Measurements from ENCODE around the gene C2CD4A. TPM values are rescaled to one million over a fixed set of nuclear protein-coding genes. Genes with fewer than 3 reads are reported as not detected.

The C2CD4A gene
- total and polyA plus RNA-seq, 4 donors = under 0.01 to 0.02 TPM; not detected in 2

GRCh38 chr15:62052713-62053112, 14.1 kb upstream of the C2CD4A start:
- no peaks in the 10 kb centered on the region for H3K27me3 ChIP-seq (ENCODE audit: control insufficient read depth in 4 of 4, insufficient read depth in 4 of 4, low read length in 3 of 4)
- TF ChIP-seq HNF4A (conservative IDR thresholded peaks at IDR 0.05) (peak in 1 of 2 donors; percentile 33), JUND (IDR thresholded peaks at IDR 0.05) (no peak), EGR1 (IDR thresholded peaks at IDR 0.05; ENCODE audit: low read depth in 2 of 2) (peak in 1 of 2 donors; percentile 21), MAX (IDR thresholded peaks at IDR 0.05) (peak; percentile 45), RAD21 (IDR thresholded peaks at IDR 0.05) (no peak), SP1 (IDR thresholded peaks at IDR 0.05) (no peak), ZBTB33 (IDR thresholded peaks at IDR 0.05) (peak; percentile 19), RXRA (IDR thresholded peaks at IDR 0.05) (peak in 1 of 2 donors; percentile 15), YY1 (IDR thresholded peaks at IDR 0.05) (no peak), TAF1 (conservative IDR thresholded peaks at IDR 0.05) (no peak)
- TF ChIP-seq, protein P1, sequence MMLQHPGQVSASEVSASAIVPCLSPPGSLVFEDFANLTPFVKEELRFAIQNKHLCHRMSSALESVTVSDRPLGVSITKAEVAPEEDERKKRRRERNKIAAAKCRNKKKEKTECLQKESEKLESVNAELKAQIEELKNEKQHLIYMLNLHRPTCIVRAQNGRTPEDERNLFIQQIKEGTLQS (IDR thresholded peaks at IDR 0.05) = no peak
- TF ChIP-seq, protein P2, sequence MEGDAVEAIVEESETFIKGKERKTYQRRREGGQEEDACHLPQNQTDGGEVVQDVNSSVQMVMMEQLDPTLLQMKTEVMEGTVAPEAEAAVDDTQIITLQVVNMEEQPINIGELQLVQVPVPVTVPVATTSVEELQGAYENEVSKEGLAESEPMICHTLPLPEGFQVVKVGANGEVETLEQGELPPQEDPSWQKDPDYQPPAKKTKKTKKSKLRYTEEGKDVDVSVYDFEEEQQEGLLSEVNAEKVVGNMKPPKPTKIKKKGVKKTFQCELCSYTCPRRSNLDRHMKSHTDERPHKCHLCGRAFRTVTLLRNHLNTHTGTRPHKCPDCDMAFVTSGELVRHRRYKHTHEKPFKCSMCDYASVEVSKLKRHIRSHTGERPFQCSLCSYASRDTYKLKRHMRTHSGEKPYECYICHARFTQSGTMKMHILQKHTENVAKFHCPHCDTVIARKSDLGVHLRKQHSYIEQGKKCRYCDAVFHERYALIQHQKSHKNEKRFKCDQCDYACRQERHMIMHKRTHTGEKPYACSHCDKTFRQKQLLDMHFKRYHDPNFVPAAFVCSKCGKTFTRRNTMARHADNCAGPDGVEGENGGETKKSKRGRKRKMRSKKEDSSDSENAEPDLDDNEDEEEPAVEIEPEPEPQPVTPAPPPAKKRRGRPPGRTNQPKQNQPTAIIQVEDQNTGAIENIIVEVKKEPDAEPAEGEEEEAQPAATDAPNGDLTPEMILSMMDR (IDR thresholded peaks at IDR 0.05; ENCODE audit: low read depth, low read length, missing input control) = no peak
- no peaks in the 10 kb centered on the region for H3K9me3 ChIP-seq (ENCODE audit: control insufficient read depth in 4 of 4, low read length in 3 of 4)
- no peak overlapping the region for H3K4me3 ChIP-seq (ENCODE audit: low read depth in 1 of 3, low read length in 3 of 3)
- WGBS = 96% methylated on average over 1 of the region's 1 CpG
- H3K4me1 ChIP-seq (ENCODE audit: control insufficient read depth in 4 of 4, insufficient read depth in 4 of 4, low read length in 3 of 4) = peaks cover 0 to 6% (median 0%) of the 10 kb centered on the region in 4 donors
- no peak for DNase-seq (ENCODE audit: low spot score)
- no peak overlapping the region for H3K9ac ChIP-seq (ENCODE audit: low read depth in 1 of 2, low read length in 2 of 2)
- no peaks in the 10 kb centered on the region for H3K36me3 ChIP-seq (ENCODE audit: control insufficient read depth in 4 of 4, insufficient read depth in 3 of 4, low read depth in 1 of 4, low read length in 3 of 4)
- H3K27ac ChIP-seq (ENCODE audit: low read depth in 1 of 2, low read length in 2 of 2) = peak overlapping the region in 1 of 2 donors; percentile 33

DNA sequence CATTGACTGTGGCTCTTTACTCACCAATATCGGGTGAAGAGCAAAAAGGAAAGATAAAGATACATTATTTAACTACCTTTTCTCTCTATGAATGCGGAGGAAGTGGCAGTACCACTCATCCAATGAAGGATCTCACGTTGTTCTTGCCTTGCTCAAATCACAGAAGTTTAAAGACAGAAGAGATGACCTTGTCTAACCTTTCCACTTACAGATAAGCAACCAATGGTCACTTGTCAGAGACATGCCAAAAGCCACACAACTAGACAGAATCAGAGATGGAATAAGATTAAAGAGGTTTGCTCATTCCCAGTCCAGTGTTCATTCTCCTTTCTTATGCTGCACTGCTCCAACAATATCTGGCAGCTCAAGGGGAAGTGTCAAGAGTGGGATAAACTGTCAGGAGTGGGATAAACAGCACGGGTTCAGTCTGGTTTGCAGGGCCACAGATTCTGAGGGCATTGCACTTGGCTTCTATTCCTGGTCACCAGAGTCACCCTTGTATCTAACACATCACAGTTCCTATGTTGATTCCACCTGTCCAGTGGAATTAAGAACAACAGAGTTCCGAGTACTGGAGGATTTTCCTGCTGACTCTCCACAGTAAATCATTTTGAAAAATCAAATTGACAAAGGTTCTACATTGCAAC, 13.2 kb upstream of the C2CD4A start:
- TF ChIP-seq TAF1 (conservative IDR thresholded peaks at IDR 0.05) = no peak
- peak; percentile 40 to 58 for TF ChIP-seq RXRA (IDR thresholded peaks at IDR 0.05)
- WGBS = 65% methylated on average over 5 of the region's 5 CpGs
- peaks cover 0 to 6% (median 0%) of the 10 kb centered on the region in 4 donors for H3K4me1 ChIP-seq (ENCODE audit: control insufficient read depth in 4 of 4, insufficient read depth in 4 of 4, low read length in 3 of 4)
- no peak for DNase-seq (ENCODE audit: low spot score)
- H3K4me3 ChIP-seq (ENCODE audit: low read depth in 1 of 3, low read length in 3 of 3) = no peak overlapping the region
- no peaks in the 10 kb centered on the region for H3K27me3 ChIP-seq (ENCODE audit: control insufficient read depth in 4 of 4, insufficient read depth in 4 of 4, low read length in 3 of 4)
- H3K9me3 ChIP-seq (ENCODE audit: control insufficient read depth in 4 of 4, low read length in 3 of 4) = no peaks in the 10 kb centered on the region
- H3K36me3 ChIP-seq (ENCODE audit: control insufficient read depth in 4 of 4, insufficient read depth in 3 of 4, low read depth in 1 of 4, low read length in 3 of 4) = no peaks in the 10 kb centered on the region
- peak overlapping the region in 1 of 2 donors; percentile 6 for H3K27ac ChIP-seq (ENCODE audit: low read depth in 1 of 2, low read length in 2 of 2)
- no peak overlapping the region for H3K9ac ChIP-seq (ENCODE audit: low read depth in 1 of 2, low read length in 2 of 2)

GRCh38 chr15:62054979-62055378, 11.8 kb upstream of the C2CD4A start:
- H3K4me1 ChIP-seq (ENCODE audit: control insufficient read depth in 4 of 4, insufficient read depth in 4 of 4, low read length in 3 of 4) = peaks cover 0 to 14% (median 1%) of the 10 kb centered on the region in 4 donors
- no peaks in the 10 kb centered on the region for H3K9me3 ChIP-seq (ENCODE audit: control insufficient read depth in 4 of 4, low read length in 3 of 4)
- H3K36me3 ChIP-seq (ENCODE audit: control insufficient read depth in 4 of 4, insufficient read depth in 3 of 4, low read depth in 1 of 4, low read length in 3 of 4) = no peaks in the 10 kb centered on the region
- no peak overlapping the region for H3K4me3 ChIP-seq (ENCODE audit: low read depth in 1 of 3, low read length in 3 of 3)
- WGBS = 89% methylated on average over 5 of the region's 5 CpGs
- H3K9ac ChIP-seq (ENCODE audit: low read depth in 1 of 2, low read length in 2 of 2) = no peak overlapping the region
- H3K27ac ChIP-seq (ENCODE audit: low read depth in 1 of 2, low read length in 2 of 2) = no peak overlapping the region
- H3K27me3 ChIP-seq (ENCODE audit: control insufficient read depth in 4 of 4, insufficient read depth in 4 of 4, low read length in 3 of 4) = no peaks in the 10 kb centered on the region
- no peak for TF ChIP-seq GABPA (IDR thresholded peaks at IDR 0.05 in 1 of 2, conservative IDR thresholded peaks at IDR 0.05 in 1 of 2)
- TF ChIP-seq EGR1 (IDR thresholded peaks at IDR 0.05; ENCODE audit: low read depth in 2 of 2) = no peak
- no peak for TF ChIP-seq FOXA1 (IDR thresholded peaks at IDR 0.05)
- TF ChIP-seq, protein P2 (IDR thresholded peaks at IDR 0.05; ENCODE audit: low read depth, low read length, missing input control) = no peak
- no peak for TF ChIP-seq RXRA (IDR thresholded peaks at IDR 0.05)
- TF ChIP-seq FOXA2 (IDR thresholded peaks at IDR 0.05) = no peak
- no peak for TF ChIP-seq HNF4A (conservative IDR thresholded peaks at IDR 0.05)
- TF ChIP-seq RAD21 (IDR thresholded peaks at IDR 0.05) = no peak
- TF ChIP-seq, protein P1 (IDR thresholded peaks at IDR 0.05) = no peak
- no peak for TF ChIP-seq SP1 (IDR thresholded peaks at IDR 0.05)
- no peak for TF ChIP-seq YY1 (IDR thresholded peaks at IDR 0.05)
- TF ChIP-seq ZBTB33 (IDR thresholded peaks at IDR 0.05) = no peak
- no peak for TF ChIP-seq HNF4G (IDR thresholded peaks at IDR 0.05)
- no peak for DNase-seq (ENCODE audit: low spot score)
